ENCODE data around the gene ADAMTS17.
A peak's percentile ranks its signal among the peaks of the same experiment; 100 is the strongest.

Gene ADAMTS17

GRCh38 chr15:100196326-100197058, 145.3 kb downstream of the ADAMTS17 start:
- peak; percentile 32 for DNase-seq

- DNase-seq = peak; percentile 43
Measured at GRCh38 chr15:100194996-100195395, 146.8 kb downstream of the ADAMTS17 start.

GRCh38 chr15:100193277-100193860, 148.4 kb downstream of the ADAMTS17 start:
- DNase-seq = peak; percentile 38

GRCh38 chr15:100192097-100193080, 149.4 kb downstream of the ADAMTS17 start:
- peak; percentile 17 for DNase-seq

GRCh38 chr15:100191161-100191560, 150.6 kb downstream of the ADAMTS17 start:
- DNase-seq = peak; percentile 19

GRCh38 chr15:100190675-100191074, 151.1 kb downstream of the ADAMTS17 start:
- DNase-seq = peak; percentile 26

GRCh38 chr15:100189849-100190248, 151.9 kb downstream of the ADAMTS17 start:
- DNase-seq = peak; percentile 21

GRCh38 chr15:100189319-100189718, 152.5 kb downstream of the ADAMTS17 start:
- peak; percentile 37 for DNase-seq

- DNase-seq = peak; percentile 17
Measured at GRCh38 chr15:100187677-100188076, 154.1 kb downstream of the ADAMTS17 start.

GRCh38 chr15:100186960-100187359, 154.8 kb downstream of the ADAMTS17 start:
- peak; percentile 19 for DNase-seq

GRCh38 chr15:100186366-100186765, 155.4 kb downstream of the ADAMTS17 start:
- DNase-seq = peak; percentile 15

- DNase-seq = peak; percentile 24
Measured at GRCh38 chr15:100183921-100184495, 157.8 kb downstream of the ADAMTS17 start.

GRCh38 chr15:100180921-100181320, 160.9 kb downstream of the ADAMTS17 start:
- DNase-seq = peak; percentile 49

GRCh38 chr15:100175406-100176114, 166.2 kb downstream of the ADAMTS17 start:
- peak; percentile 32 for DNase-seq

GRCh38 chr15:100174904-100175275, 166.9 kb downstream of the ADAMTS17 start:
- no peak for DNase-seq

GRCh38 chr15:100174159-100174903, 167.4 kb downstream of the ADAMTS17 start:
- no peak for DNase-seq

GRCh38 chr15:100172356-100173024, 169.3 kb downstream of the ADAMTS17 start:
- peak; percentile 38 for DNase-seq

- DNase-seq = peak; percentile 47
Measured at GRCh38 chr15:100171411-100171810, 170.4 kb downstream of the ADAMTS17 start.

GRCh38 chr15:100170291-100171210, 171.2 kb downstream of the ADAMTS17 start:
- DNase-seq = peak; percentile 59
